ENCODE data around the gene GADD45B. TPM values are rescaled to one million over a fixed set of nuclear protein-coding genes. Genes with fewer than 3 reads are reported as not detected.
"Not testable (repeated sequence)": the region's sequence is repeated elsewhere in the genome, so short reads cannot be mapped to it uniquely, and the experiment has no call there.

Gene GADD45B
- total RNA-seq, 2 experiments from 2014 or later = 107 to 112 TPM

GRCh38 chr19:2462635-2463421 lies 13.1 kb upstream of the GADD45B start:
- CTCF ChIA-PET = interaction anchor here (0.6 to 1.5 kb wide), 4 partner anchors 75 to 156 kb away, joined by 3 to 5 read pairs (median 4); no protein-coding TSS in a partner anchor
- Mint-ChIP-seq H3K9me3 (no peaks in the 10 kb centered on the region), H3K27me3 (ENCODE audit: low read depth) (peaks cover 2% of the 10 kb centered on the region), H3K4me3 (peak overlapping the region; percentile 84), H3K36me3 (ENCODE audit: low read depth) (no peaks in the 10 kb centered on the region), H3K4me1 (ENCODE audit: low read depth) (peaks cover 5% of the 10 kb centered on the region), H3K27ac (no peak overlapping the region)
- no peak for DNase-seq
- intact Hi-C loops (cut with micrococcal nuclease) = loop anchor here (5.0 kb wide), 1 partner anchor 301 kb away; the partner anchor contains the start of gene DOT1L

DNA sequence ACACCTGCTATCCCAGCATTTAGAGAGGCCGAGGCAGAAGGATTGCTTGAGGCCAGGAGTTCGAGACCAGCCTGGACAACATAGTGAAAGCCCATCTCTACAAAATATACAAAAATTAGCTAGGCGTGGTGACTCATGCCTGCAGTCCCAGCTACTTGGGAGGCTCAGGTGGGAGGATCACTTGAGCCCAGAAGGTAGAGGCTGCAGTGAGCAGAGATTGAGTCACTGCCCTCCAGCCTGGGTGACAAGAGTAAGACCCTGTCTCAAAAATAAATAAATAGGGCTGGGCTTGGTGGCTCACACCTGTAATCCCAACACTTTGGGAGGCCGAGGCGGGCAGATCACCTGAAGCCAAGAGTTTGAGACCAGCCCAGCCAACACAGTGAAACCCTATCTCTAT lies 12.2 kb upstream of the GADD45B start:
- not testable (repeated sequence) for H3K4me1 Mint-ChIP-seq (ENCODE audit: low read depth); H3K27ac Mint-ChIP-seq; DNase-seq; H3K36me3 Mint-ChIP-seq (ENCODE audit: low read depth); H3K27me3 Mint-ChIP-seq (ENCODE audit: low read depth); H3K9me3 Mint-ChIP-seq
- intact Hi-C loops (cut with micrococcal nuclease) = loop anchor here (5.0 kb wide), 1 partner anchor 301 kb away; the partner anchor contains the start of gene DOT1L
- H3K4me3 Mint-ChIP-seq = peak overlapping the region; percentile 45
- CTCF ChIA-PET = interaction anchor here (0.6 to 1.5 kb wide), 2 partner anchors 147 to 150 kb away, joined by 3 read pairs; no protein-coding TSS in a partner anchor

DNA sequence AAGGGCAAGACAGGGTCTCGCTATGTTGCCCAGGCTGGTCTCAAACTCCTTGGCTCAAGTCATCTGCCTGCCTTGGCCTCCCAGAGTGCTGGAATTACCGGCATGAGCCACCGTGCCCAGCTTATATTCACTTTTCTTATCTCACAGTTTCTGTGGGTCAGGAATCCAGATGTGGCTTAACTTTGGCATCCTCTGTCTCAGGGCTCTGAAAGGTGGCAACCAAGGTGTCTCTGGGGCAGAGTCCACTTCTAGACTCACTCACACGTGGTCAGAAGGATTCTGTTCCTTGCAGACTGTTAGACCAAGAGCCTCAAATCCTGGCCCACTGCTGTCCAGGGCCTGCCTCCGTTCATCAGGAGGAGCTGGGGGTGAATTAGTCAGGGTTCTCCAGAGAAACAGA lies 11.5 kb upstream of the GADD45B start:
- intact Hi-C loops (cut with micrococcal nuclease) = loop anchor here (5.0 kb wide), 1 partner anchor 302 kb away; the partner anchor contains the start of gene DOT1L
- H3K27me3 Mint-ChIP-seq (ENCODE audit: low read depth) = peaks cover 2% of the 10 kb centered on the region
- H3K4me3 Mint-ChIP-seq = no peak overlapping the region
- peaks cover 11% of the 10 kb centered on the region for H3K4me1 Mint-ChIP-seq (ENCODE audit: low read depth)
- no peaks in the 10 kb centered on the region for H3K9me3 Mint-ChIP-seq
- DNase-seq = no peak
- CTCF ChIA-PET = interaction anchor here (0.6 to 1.5 kb wide), 3 partner anchors 12 to 149 kb away, joined by 3 to 7 read pairs (median 3); partner anchors contain the start of gene GADD45B
- H3K27ac Mint-ChIP-seq = no peak overlapping the region
- H3K36me3 Mint-ChIP-seq (ENCODE audit: low read depth) = no peaks in the 10 kb centered on the region

DNA sequence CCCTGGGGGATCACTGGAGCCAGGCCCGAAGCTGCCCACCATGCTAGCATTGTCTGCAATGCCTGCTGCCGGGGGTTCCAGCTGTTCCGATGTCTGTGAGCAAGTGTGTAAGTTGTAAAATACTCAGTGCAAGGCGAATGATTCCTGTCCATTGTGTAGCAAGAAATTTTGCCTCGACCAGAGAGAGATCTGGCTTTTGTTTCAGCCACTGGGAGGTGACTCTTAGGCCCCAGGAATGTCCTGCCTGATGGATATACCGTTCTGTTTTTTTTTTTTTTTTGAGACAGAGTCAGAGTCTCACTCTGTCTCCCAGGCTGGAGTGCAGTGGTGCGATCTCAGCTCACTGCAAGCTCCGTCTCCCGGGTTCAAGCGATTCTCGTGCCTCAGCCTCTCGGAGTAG lies 7.3 kb upstream of the GADD45B start:
- no peak overlapping the region for H3K27ac Mint-ChIP-seq
- no peak overlapping the region for H3K4me3 Mint-ChIP-seq
- H3K4me1 Mint-ChIP-seq (ENCODE audit: low read depth) = peaks cover 11% of the 10 kb centered on the region
- H3K9me3 Mint-ChIP-seq = no peaks in the 10 kb centered on the region
- CTCF ChIA-PET = interaction anchor here (1.2 to 2.0 kb wide), 4 partner anchors 143 to 168 kb away, joined by 3 to 6 read pairs (median 6); no protein-coding TSS in a partner anchor
- intact Hi-C loops (cut with micrococcal nuclease) = no loop called here
- no peaks in the 10 kb centered on the region for H3K36me3 Mint-ChIP-seq (ENCODE audit: low read depth)
- DNase-seq = no peak
- no peaks in the 10 kb centered on the region for H3K27me3 Mint-ChIP-seq (ENCODE audit: low read depth)

DNA sequence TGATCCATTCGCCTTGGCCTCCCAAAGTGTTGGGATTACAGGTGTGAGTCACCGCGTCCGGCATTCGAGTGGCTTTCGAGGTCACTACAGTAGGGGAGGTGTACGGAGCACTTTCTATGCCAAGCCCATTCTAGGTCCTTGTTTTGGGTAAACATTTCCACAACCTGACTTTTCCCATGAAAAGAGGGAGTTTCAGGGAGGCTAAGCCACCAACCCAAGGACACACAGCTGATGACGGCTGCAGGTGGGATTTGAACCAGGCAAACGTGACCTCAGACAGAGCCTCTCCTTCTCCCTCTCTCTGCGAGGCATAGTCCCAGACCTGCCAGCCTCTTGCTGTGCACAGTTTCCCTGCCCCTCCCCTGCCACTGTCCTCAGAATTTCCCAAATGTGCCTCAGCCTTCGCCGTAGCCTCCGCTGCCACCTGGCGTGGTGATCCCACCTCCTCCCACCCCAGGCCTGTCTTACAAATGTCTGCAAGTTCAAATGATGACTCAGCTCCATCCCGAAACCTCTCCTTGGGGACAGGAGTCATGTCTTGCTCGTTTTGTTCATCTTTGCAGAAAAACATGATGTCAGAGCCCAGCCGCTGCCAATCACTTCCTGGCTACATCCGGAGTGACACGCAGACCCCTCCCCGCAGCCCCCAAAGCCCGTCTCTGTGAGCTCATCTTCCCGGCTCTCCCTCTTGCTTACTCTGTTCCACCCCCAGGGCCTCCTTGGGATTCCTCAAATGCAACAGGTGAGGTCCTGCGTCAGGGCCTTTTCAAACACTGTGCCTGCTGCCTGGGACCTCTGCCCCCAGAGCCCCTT lies 6.6 kb upstream of the GADD45B start:
- Mint-ChIP-seq H3K27ac (peak overlapping the region; percentile 61), H3K27me3 (ENCODE audit: low read depth) (no peaks in the 10 kb centered on the region), H3K36me3 (ENCODE audit: low read depth) (no peaks in the 10 kb centered on the region), H3K4me1 (ENCODE audit: low read depth) (peaks cover 11% of the 10 kb centered on the region), H3K9me3 (no peaks in the 10 kb centered on the region), H3K4me3 (no peak overlapping the region)
- intact Hi-C loops (cut with micrococcal nuclease) = no loop called here
- CTCF ChIA-PET = interaction anchor here (0.7 to 2.8 kb wide), 7 partner anchors 142 to 270 kb away, joined by 3 to 17 read pairs (median 6); partner anchors contain the start of gene SLC39A3
- DNase-seq = peak; percentile 83

DNA sequence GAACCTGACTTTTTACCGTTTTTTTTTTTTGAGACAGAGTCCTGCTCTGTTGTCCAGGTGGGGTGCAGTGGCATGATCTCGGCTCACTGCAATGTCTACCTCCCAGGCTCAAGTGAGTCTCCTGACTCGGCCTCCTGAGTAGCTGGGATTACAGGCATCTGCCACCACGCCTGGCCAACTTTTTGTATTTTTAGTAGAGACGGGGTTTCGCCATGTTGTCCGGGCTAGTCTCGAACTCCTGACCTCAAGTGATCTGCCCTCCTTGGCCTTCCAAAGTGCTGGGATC lies 6.1 kb upstream of the GADD45B start:
- H3K4me1 Mint-ChIP-seq (ENCODE audit: low read depth) = peaks cover 12% of the 10 kb centered on the region
- H3K36me3 Mint-ChIP-seq (ENCODE audit: low read depth); DNase-seq; H3K4me3 Mint-ChIP-seq; H3K9me3 Mint-ChIP-seq; H3K27me3 Mint-ChIP-seq (ENCODE audit: low read depth): not testable (repeated sequence)
- peak overlapping the region; percentile 61 for H3K27ac Mint-ChIP-seq
- CTCF ChIA-PET = interaction anchor here (1.3 to 2.8 kb wide), 4 partner anchors 141 to 178 kb away, joined by 4 to 17 read pairs (median 6); no protein-coding TSS in a partner anchor
- intact Hi-C loops (cut with micrococcal nuclease) = loop anchor here (10.0 kb wide), 1 partner anchor 315 kb away; the partner anchor contains the start of genes SGTA and THOP1

DNA sequence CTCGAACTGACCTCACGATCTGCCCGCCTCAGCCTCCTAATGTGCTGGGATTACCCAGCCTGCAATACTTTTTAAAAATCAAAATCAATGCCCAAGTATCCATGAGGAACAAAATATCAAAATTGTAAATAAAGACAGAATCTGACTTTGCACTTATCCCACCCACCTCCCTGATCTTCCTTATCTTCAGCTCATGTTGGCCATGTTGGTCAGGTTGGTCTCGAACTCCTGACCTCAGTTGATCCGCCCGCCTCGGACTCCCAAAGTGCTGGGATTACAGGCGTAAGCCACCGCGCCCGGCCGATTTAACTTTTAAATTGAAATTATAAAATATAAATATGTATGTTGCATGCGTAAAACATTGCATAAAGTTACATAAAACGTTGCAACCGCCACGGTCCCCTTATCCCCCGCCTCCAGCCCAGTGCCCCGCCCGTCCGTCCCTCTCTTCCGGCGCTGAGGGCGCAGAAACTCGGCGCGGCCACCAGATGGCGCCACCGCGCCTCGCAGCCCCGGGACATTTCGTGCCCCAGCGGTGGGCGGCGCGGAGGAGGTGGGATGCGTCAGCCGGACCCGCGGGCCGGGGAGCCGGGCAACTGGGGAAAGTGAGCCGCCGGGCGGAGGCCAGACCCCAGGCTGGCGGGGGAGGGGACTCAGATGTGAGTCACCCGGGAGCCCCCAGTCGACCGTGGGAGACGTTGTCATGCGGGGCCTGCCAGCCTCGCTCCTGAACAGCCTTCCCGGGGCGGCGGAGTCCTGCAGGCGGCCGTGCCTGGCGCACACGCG lies 1.5 kb upstream of the GADD45B start:
- intact Hi-C loops (cut with micrococcal nuclease) = loop anchor here (1.0 to 10.0 kb wide), 7 partner anchors 69 to 310 kb away; partner anchors contain the start of genes SGTA and THOP1
- Mint-ChIP-seq H3K9me3 (no peaks in the 10 kb centered on the region), H3K4me3 (peak overlapping the region; percentile 99), H3K36me3 (ENCODE audit: low read depth) (peaks cover 28% of the 10 kb centered on the region), H3K27me3 (ENCODE audit: low read depth) (no peaks in the 10 kb centered on the region), H3K4me1 (ENCODE audit: low read depth) (peaks cover 20% of the 10 kb centered on the region), H3K27ac (peak overlapping the region; percentile 75)
- peak; percentile 87 for DNase-seq
- CTCF ChIA-PET = interaction anchor here (0.8 to 4.2 kb wide), 13 partner anchors 78 to 165 kb away, joined by 3 to 66 read pairs (median 4); no protein-coding TSS in a partner anchor

DNA sequence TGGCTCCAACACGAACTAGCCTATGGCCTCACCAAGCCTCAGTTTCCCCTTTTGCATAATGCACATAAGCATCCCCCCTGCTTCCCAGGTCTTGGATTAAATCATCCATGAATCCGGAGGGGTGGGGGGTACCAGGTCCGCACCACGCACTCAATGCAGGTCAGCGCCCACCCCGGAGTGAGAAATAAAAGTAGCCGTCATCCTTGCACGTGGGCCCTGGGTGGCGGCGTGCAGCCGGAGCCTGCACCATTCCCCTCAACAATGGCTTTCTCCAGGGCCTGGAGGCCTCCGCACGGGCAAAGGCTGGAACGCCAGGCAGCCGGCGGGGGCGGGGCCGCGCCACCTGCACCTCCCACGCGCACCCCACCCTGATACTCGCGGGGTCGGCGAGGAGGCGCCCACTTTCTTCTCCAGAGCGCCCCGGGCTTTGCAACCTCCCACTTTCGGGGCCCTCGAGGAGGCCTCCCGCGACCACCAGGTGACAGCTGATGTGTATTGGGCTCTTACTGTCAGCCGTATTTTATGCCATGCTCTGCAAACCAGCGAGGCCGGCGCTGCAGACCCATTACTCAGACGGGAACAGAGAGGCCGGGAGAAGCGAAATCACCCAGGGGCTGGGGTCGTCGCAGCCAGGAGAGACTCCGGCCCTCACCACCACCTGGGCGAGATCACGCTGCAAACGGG lies 767 bp upstream of the GADD45B start:
- H3K4me1 Mint-ChIP-seq (ENCODE audit: low read depth) = peaks cover 22% of the 10 kb centered on the region
- CTCF ChIA-PET = interaction anchor here (1.0 to 4.2 kb wide), 7 partner anchors 10 to 162 kb away, joined by 4 to 66 read pairs (median 7); no protein-coding TSS in a partner anchor
- intact Hi-C loops (cut with micrococcal nuclease) = loop anchor here (1.0 to 10.0 kb wide), 4 partner anchors 68 to 310 kb away; partner anchors contain the start of genes SGTA and THOP1
- H3K4me3 Mint-ChIP-seq = peak overlapping the region; percentile 99
- H3K27ac Mint-ChIP-seq = peak overlapping the region; percentile 81
- DNase-seq = peak; percentile 90
- no peaks in the 10 kb centered on the region for H3K9me3 Mint-ChIP-seq
- no peaks in the 10 kb centered on the region for H3K27me3 Mint-ChIP-seq (ENCODE audit: low read depth)
- peaks cover 28% of the 10 kb centered on the region for H3K36me3 Mint-ChIP-seq (ENCODE audit: low read depth)

GRCh38 chr19:2476451-2477140 lies 669 bp downstream of the GADD45B start:
- Mint-ChIP-seq H3K36me3 (ENCODE audit: low read depth) (peaks cover 28% of the 10 kb centered on the region), H3K27ac (peak overlapping the region; percentile 97), H3K4me3 (peak overlapping the region; percentile 99), H3K27me3 (ENCODE audit: low read depth) (no peaks in the 10 kb centered on the region), H3K4me1 (ENCODE audit: low read depth) (peaks cover 22% of the 10 kb centered on the region), H3K9me3 (peaks cover 2% of the 10 kb centered on the region)
- CTCF ChIA-PET = interaction anchor here (0.6 to 4.2 kb wide), 14 partner anchors 11 to 619 kb away, joined by 3 to 66 read pairs (median 4); no protein-coding TSS in a partner anchor
- intact Hi-C loops (cut with micrococcal nuclease) = loop anchor here (1.0 to 10.0 kb wide), 5 partner anchors 20 to 308 kb away; partner anchors contain the start of genes LMNB2, SGTA and THOP1
- peak; percentile 85 for DNase-seq

GRCh38 chr19:2477141-2477710 lies 1.3 kb downstream of the GADD45B start:
- Mint-ChIP-seq H3K36me3 (ENCODE audit: low read depth) (peaks cover 28% of the 10 kb centered on the region), H3K9me3 (peaks cover 5% of the 10 kb centered on the region), H3K4me3 (peak overlapping the region; percentile 99), H3K4me1 (ENCODE audit: low read depth) (peaks cover 22% of the 10 kb centered on the region), H3K27me3 (ENCODE audit: low read depth) (no peaks in the 10 kb centered on the region), H3K27ac (peak overlapping the region; percentile 97)
- CTCF ChIA-PET = interaction anchor here (0.6 to 4.2 kb wide), 13 partner anchors 11 to 618 kb away, joined by 3 to 66 read pairs (median 4); no protein-coding TSS in a partner anchor
- intact Hi-C loops (cut with micrococcal nuclease) = loop anchor here (2.0 to 10.0 kb wide), 2 partner anchors 20 to 308 kb away; partner anchors contain the start of genes LMNB2, SGTA and THOP1
- no peak for DNase-seq
